Parathyroid adenoma (tissue), 2 donors: ENCODE data around the gene ZNF554.
"Not testable (repeated sequence)": the region's sequence is repeated elsewhere in the genome, so short reads cannot be mapped to it uniquely, and the experiment has no call there.

ENCODE experiments used
- H2AFZ ChIP-seq: fragments of 300-600 bp; sonication (generic); one replicate; pipeline ENCODE4 v1.7.0; 2017; ENCODE audit warnings: antibody characterized with exemption, mild to moderate bottlenecking
- H3K27ac ChIP-seq: fragments of 300-600 bp; sonication (generic); one replicate; pipeline ENCODE4 v1.7.0; 2017
- H3K27me3 ChIP-seq: fragments of 300-600 bp; sonication (generic); one replicate; pipeline ENCODE4 v1.7.0; 2017; ENCODE audit warnings: low read length; ENCODE audit not compliant: control insufficient read depth, insufficient read depth
- H3K36me3 ChIP-seq: fragments of 300-600 bp; sonication (generic); one replicate; pipeline ENCODE4 v1.7.0; 2017; ENCODE audit warnings: low read length; ENCODE audit not compliant: control insufficient read depth, insufficient read depth
- H3K4me1 ChIP-seq: fragments of 300-600 bp; sonication (generic); one replicate; pipeline ENCODE4 v1.7.0; 2017; ENCODE audit warnings: control low read depth
- H3K4me2 ChIP-seq: fragments of 300-600 bp; sonication (generic); one replicate; pipeline ENCODE4 v1.7.0; 2017; ENCODE audit warnings: low read length
- H3K4me3 ChIP-seq: fragments of 300-600 bp; sonication (generic); one replicate; pipeline ENCODE4 v1.7.0; 2017; ENCODE audit warnings: low read depth, low read length
- H3K79me2 ChIP-seq: fragments of 300-600 bp; sonication (generic); one replicate; pipeline ENCODE4 v1.7.0; 2017; ENCODE audit warnings: control low read depth
- H3K9ac ChIP-seq: fragments of 300-600 bp; sonication (generic); one replicate; pipeline ENCODE4 v1.7.0; 2017; ENCODE audit warnings: mild to moderate bottlenecking
- H3K9me3 ChIP-seq: fragments of 300-600 bp; sonication (generic); one replicate; pipeline ENCODE4 v1.7.0; 2017; ENCODE audit warnings: low read length; ENCODE audit not compliant: control insufficient read depth
- TF ChIP-seq, protein P1 (sequence below): fragments of 300-600 bp; sonication (generic); IDR thresholded peaks from one replicate; pipeline ENCODE4 v1.7.0; 2017; ENCODE audit warnings: antibody characterized with exemption, mild to moderate bottlenecking
- donor health status: primary hyperparathyroidism.

ZNF554 gene

DNA sequence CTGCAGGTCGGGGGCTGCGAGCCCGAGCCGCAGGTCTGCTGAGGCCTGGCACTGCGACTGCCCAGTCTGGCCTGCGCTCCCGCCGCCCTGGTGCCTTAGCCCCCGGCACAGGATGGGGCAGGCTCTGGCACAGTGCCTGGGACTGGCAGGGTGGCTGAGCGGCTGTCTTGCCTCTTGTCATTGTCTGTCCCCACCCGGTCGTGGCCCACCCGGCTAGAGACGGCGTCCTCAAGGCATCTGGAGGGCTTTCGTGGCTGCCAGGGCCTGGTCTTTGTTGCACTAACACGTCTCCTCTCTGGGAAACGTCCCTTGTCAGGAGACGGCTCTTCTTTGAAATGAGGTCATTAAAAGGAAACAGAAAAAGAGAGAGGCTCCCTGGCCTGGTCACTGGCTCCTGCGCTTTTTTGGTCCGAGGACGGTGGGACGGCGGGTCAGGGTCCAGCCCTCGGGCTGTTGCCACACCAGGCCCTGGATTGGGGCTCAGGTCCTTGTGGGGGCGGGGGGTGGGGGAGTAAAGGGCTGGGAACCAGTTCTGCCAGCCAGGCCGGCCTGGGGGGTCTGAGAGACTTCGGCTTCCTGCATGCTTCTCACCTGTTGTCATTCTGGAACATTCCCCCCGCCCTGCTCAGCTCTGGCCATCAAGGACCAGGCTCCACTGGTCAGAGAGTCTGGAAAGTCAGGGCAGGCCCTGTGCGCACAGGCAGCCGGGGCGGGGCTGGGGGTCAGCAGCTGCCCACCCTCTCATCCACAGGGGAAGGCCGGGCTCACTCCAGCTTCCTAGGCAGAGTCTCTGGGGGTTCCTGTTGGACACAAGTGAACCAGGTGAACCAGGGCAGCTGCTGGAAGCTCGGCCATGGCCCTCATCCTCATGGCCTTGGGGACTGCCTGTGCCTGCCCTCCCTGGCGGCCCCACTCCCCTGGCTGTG, 6.2 kb upstream of the ZNF554 start:
- Histone ChIP-seq H2AFZ (no peak overlapping the region), H3K4me3 (no peak overlapping the region), H3K27ac (no peak overlapping the region), H3K9ac (no peak overlapping the region), H3K4me1 (no peaks in the 10 kb centered on the region), H3K79me2 (no peaks in the 10 kb centered on the region), H3K9me3 (no peaks in the 10 kb centered on the region), H3K36me3 (no peaks in the 10 kb centered on the region), H3K27me3 (no peaks in the 10 kb centered on the region), H3K4me2 (no peak overlapping the region)
- TF ChIP-seq, protein P1, sequence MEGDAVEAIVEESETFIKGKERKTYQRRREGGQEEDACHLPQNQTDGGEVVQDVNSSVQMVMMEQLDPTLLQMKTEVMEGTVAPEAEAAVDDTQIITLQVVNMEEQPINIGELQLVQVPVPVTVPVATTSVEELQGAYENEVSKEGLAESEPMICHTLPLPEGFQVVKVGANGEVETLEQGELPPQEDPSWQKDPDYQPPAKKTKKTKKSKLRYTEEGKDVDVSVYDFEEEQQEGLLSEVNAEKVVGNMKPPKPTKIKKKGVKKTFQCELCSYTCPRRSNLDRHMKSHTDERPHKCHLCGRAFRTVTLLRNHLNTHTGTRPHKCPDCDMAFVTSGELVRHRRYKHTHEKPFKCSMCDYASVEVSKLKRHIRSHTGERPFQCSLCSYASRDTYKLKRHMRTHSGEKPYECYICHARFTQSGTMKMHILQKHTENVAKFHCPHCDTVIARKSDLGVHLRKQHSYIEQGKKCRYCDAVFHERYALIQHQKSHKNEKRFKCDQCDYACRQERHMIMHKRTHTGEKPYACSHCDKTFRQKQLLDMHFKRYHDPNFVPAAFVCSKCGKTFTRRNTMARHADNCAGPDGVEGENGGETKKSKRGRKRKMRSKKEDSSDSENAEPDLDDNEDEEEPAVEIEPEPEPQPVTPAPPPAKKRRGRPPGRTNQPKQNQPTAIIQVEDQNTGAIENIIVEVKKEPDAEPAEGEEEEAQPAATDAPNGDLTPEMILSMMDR = no peak

DNA sequence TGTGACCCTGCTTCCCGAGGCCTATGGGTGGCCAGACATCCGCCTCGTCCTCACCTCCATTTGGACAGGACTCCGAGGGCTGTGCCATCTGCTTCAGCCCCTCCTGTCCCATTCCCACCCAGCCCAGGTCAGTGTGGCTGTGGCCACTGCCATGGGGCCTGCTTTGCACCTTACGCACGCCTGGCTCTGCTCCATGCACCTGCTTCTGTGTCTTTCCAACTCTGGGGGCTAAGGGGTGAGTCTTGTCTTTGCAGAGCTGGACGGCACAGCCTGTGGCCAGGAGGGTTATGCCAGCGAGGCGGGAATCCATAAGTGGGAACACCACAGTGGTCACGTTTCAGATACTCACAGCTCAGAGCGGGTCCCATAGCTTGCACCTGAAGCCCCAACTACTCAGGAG, 5.2 kb upstream of the ZNF554 start:
- Histone ChIP-seq H3K9ac (no peak overlapping the region), H3K4me3 (no peak overlapping the region), H3K36me3 (no peaks in the 10 kb centered on the region), H3K79me2 (no peaks in the 10 kb centered on the region), H3K27ac (no peak overlapping the region), H2AFZ (no peak overlapping the region), H3K9me3 (no peaks in the 10 kb centered on the region), H3K27me3 (no peaks in the 10 kb centered on the region), H3K4me2 (no peak overlapping the region), H3K4me1 (no peaks in the 10 kb centered on the region)
- TF ChIP-seq, protein P1 = no peak

DNA sequence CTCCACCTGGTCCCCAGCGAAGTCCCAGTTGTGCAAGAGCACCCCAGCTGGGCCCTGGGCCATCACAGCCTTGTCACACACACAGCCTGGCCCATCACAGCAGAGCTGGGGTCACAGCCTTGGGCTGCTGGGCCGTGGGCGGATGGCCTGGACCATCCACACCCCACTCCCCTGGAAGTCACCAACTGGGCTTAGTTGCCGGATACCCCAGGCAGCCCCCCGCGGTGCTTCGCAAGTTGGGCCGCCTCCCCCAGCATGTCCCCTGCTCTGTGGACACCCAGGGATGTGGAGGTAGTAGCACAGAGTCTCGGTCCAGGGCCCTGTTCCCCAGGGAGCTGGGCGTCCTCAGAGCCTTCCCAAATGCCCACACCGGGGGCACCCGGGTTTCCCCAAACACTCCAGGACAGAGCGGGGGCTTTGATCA, 4.5 kb upstream of the ZNF554 start:
- Histone ChIP-seq H3K27ac (no peak overlapping the region), H3K79me2 (no peaks in the 10 kb centered on the region), H3K4me2 (no peak overlapping the region), H3K9ac (no peak overlapping the region), H3K4me1 (no peaks in the 10 kb centered on the region), H3K27me3 (no peaks in the 10 kb centered on the region), H2AFZ (no peak overlapping the region), H3K9me3 (no peaks in the 10 kb centered on the region), H3K4me3 (no peak overlapping the region), H3K36me3 (no peaks in the 10 kb centered on the region)
- TF ChIP-seq, protein P1 = no peak

DNA sequence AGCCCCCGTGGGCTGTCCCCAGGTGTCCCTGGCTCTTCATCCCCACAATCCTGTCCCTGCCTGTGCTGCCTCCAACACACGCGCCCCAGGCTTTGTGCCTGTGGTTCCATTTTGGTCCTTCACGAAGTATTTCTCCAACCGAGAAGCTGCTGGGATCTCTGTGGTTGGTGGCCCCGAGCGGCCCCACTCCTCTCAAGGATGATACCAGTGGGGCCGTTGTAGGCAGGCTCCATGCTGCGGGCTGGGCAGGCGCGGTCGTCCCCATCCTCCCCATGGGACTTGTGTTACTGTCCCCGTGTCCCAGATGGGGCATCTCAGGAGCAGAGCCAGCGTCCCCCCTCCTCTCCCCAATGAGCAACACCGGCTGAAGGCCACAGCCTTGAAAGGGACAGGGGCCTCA, 3.7 kb upstream of the ZNF554 start:
- H3K4me3 ChIP-seq = no peak overlapping the region
- no peak overlapping the region for H2AFZ ChIP-seq
- no peaks in the 10 kb centered on the region for H3K36me3 ChIP-seq
- H3K9ac ChIP-seq = no peak overlapping the region
- H3K4me1 ChIP-seq = no peaks in the 10 kb centered on the region
- TF ChIP-seq, protein P1 = no peak
- H3K79me2 ChIP-seq = no peaks in the 10 kb centered on the region
- no peaks in the 10 kb centered on the region for H3K27me3 ChIP-seq
- H3K9me3 ChIP-seq = no peaks in the 10 kb centered on the region
- no peak overlapping the region for H3K27ac ChIP-seq
- no peak overlapping the region for H3K4me2 ChIP-seq

DNA sequence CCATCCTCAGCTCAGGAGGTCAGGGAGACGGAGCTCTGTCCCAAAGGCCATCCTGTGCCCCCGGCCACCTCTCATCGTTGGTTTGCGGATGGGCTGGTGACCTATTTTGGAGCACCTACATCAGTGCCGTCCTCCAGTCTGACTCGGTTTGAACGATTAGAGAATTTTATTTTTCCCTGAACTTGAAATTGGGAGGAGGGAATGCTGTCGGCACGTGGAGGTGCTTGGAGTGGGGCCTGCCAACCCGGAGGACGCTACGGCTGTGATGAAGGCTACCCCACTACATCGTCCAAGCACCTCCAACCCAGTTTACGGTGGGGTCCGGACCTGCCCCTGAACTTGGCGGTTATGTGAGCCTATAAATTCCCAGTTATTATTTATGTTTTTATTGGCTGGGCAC, 3.0 kb upstream of the ZNF554 start:
- H3K9ac ChIP-seq = no peak overlapping the region
- H3K79me2 ChIP-seq = no peaks in the 10 kb centered on the region
- H3K27ac ChIP-seq = no peak overlapping the region
- TF ChIP-seq, protein P1 = no peak
- no peaks in the 10 kb centered on the region for H3K4me1 ChIP-seq
- no peaks in the 10 kb centered on the region for H3K9me3 ChIP-seq
- H3K4me3 ChIP-seq = no peak overlapping the region
- H3K4me2 ChIP-seq = no peak overlapping the region
- H3K36me3 ChIP-seq = no peaks in the 10 kb centered on the region
- no peak overlapping the region for H2AFZ ChIP-seq
- no peaks in the 10 kb centered on the region for H3K27me3 ChIP-seq

DNA sequence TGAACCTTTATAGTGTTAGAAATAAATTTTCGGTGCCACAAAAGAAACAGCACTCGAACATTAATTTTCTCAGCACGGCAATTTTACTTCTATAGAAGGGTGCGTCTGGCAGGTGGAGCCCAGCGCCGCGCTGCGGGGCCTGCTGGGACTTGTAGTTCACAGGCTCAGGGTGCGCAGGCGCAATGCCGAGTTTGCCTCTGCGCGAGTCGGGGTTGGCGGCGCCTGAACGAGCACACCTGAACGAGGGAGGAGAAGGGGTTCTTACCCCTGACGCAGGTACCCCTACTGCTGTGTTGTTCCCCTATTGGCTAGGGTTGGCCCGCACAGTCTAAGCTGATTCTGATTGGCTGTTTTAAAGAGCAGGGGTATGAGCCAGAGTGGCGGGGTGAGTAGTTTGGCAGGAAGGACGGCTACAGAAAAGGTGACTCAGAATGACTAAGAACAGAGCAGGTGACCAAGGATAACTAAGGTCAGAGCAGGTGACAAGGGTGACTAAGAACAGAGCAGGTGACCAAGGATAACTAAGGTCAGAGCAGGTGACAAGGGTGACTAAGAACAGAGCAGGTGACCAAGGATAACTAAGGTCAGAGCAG, 2.3 kb upstream of the ZNF554 start:
- not testable (repeated sequence) for H3K27ac ChIP-seq, H3K36me3 ChIP-seq, H3K4me3 ChIP-seq, H2AFZ ChIP-seq, H3K4me1 ChIP-seq, H3K79me2 ChIP-seq, H3K9ac ChIP-seq, H3K27me3 ChIP-seq, H3K4me2 ChIP-seq, H3K9me3 ChIP-seq
